ENCODE measurements around the gene MFAP5.
A peak's percentile ranks its signal among the peaks of the same experiment; 100 is the strongest.
"Not testable (repeated sequence)": the region's sequence is repeated elsewhere in the genome, so short reads cannot be mapped to it uniquely, and the experiment has no call there.

The MFAP5 gene

DNA sequence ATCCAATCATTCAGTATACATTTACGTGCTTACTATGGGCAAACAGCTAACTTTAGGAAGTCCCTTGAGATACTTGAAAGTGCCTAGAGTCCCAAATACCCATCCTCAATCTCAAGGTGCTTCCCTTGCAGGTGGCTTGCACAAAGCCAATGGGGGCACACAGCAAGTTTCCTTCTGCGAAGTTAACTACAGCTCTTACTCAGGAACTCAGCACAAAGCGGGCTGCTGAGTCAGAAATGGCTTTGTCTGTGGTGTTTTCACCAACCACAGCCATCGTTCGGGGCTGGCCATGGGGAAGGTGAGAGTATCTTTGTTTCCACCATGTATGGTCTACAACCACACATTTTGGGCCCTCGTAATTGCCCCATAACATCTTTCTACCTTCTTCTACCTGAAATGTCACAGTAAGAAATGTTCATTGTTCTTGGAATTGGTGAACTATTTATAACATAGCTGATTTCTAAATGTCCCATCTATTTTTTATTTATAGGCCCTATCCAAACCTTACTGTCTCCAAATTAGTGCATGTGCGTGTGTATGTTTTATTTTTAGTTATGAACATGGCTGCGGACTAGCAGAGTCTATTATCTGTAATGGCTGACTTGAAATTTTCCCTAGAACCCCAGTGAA is 13.9 kb downstream of the MFAP5 start:
- Mint-ChIP-seq H3K27me3 (no peaks in the 10 kb centered on the region), H3K9me3 (ENCODE audit: low read depth) (no peaks in the 10 kb centered on the region), H3K36me3 (no peaks in the 10 kb centered on the region), H3K4me1 (ENCODE audit: low read depth) (peaks cover 38% of the 10 kb centered on the region), H3K4me3 (no peak overlapping the region), H3K27ac (no peak overlapping the region)

DNA sequence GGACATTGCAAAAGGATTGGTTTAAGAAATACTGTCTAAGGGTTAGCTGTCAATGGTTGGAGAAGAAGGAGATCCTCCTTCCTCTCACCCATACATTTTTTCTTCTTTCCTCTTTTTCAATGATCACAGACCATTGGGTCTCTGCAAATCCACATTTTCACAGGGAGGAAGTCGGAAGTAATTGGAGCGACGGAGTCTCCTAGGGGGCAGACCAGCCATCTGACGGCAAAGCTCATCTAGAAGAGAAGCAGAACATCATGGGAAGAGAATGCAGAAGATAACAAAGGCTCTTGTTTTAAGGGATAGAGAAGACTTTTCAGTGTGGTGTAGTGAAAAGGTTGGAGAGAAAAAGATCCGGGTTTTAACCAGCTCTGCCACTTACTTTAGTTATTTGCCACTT is 14.7 kb downstream of the MFAP5 start:
- Mint-ChIP-seq H3K36me3 (no peaks in the 10 kb centered on the region), H3K9me3 (ENCODE audit: low read depth) (no peaks in the 10 kb centered on the region), H3K27me3 (no peaks in the 10 kb centered on the region), H3K27ac (no peak overlapping the region), H3K4me1 (ENCODE audit: low read depth) (peaks cover 40% of the 10 kb centered on the region), H3K4me3 (no peak overlapping the region)

DNA sequence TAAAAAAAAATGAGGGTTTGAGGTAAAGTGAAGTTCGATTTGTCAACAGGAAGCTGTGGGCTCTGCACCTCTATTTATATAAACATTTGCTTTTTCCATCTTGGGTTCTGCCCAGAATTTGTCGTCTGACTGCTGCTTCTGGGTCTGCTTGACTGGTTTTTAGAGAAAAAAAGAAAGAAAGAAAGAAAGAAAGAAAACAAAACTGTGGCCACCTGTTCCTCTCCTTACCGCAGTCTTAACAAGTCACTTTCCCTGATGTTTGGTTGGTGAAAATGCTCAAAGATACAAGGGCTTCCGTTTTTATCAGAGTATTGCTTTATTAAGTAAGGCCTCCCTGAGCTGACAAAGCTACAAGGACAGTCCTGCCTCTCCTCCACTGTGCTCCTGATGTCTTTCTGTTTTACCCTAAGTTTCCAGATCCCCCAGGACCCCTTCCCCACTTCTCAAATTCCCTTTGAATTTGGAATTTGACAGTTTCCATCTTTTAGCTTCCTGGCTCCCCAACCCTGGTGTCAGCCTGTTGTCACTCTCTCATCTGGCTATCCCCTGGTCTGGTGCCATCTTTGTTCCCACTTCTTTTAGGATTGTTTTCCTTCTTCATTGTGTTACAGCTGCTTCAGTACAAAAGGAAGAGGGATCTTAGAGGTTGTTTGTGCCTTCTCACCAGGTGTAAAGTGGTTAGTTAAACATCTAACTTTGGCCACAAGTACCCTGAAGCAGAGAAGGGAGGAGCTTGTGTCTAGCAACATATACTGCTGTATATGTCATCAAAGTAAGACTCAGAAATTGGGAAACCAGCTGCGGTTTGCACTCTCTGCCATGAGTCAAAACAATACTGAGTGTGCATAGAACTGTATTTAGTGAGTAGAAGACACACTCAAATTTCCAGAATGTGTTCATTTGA is 18.0 kb downstream of the MFAP5 start:
- H3K4me3 Mint-ChIP-seq: peak overlapping the region; percentile 75
- H3K9me3 Mint-ChIP-seq (ENCODE audit: low read depth): no peaks in the 10 kb centered on the region
- peak overlapping the region; percentile 91 for H3K27ac Mint-ChIP-seq
- peaks cover 41% of the 10 kb centered on the region for H3K4me1 Mint-ChIP-seq (ENCODE audit: low read depth)
- no peaks in the 10 kb centered on the region for H3K27me3 Mint-ChIP-seq
- H3K36me3 Mint-ChIP-seq: no peaks in the 10 kb centered on the region

DNA sequence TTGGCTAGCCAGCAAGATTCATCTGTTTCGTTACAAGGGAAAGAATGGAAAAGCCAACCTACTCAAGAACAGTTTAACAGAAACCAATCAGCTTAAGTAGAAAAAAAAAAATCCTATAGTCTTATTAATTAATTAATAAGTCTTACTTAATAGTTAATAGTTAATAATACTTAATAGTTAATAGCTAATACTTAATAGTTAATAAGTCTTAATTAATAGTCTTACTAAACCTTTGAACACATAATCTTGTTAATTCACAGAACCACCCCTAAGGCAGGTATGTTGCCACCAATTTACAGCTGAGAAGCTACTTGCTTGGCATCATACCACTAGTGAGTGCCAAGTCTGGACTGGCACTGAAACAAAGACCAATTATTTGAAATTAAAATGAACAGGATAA is 19.9 kb downstream of the MFAP5 start:
- no peaks in the 10 kb centered on the region for H3K27me3 Mint-ChIP-seq
- H3K36me3 Mint-ChIP-seq: no peaks in the 10 kb centered on the region
- no peaks in the 10 kb centered on the region for H3K9me3 Mint-ChIP-seq (ENCODE audit: low read depth)
- no peak overlapping the region for H3K4me3 Mint-ChIP-seq
- no peak overlapping the region for H3K27ac Mint-ChIP-seq
- peaks cover 28% of the 10 kb centered on the region for H3K4me1 Mint-ChIP-seq (ENCODE audit: low read depth)

DNA sequence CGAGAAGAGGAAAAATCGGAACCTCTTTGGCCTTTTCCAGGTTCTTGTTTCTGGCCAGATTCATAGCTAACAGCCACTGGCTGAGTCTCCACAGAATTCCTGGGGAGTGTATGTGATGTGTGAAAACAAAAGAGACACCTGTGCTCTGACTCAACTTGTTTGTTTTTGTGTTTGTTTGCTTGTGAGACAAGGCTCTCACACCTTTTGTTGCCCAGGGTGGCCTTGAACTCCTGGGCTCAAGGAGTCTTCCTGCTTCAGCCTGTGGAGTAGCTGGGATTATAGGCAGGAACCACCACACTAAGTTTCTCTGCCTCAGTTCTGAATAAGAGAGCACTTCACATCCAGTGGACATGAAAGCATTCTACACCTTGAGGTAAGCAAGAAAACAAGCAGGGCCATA is 22.7 kb downstream of the MFAP5 start:
- H3K9me3 Mint-ChIP-seq (ENCODE audit: low read depth): no peaks in the 10 kb centered on the region
- H3K36me3 Mint-ChIP-seq: no peaks in the 10 kb centered on the region
- peaks cover 16% of the 10 kb centered on the region for H3K4me1 Mint-ChIP-seq (ENCODE audit: low read depth)
- H3K4me3 Mint-ChIP-seq: no peak overlapping the region
- H3K27me3 Mint-ChIP-seq: no peaks in the 10 kb centered on the region
- no peak overlapping the region for H3K27ac Mint-ChIP-seq

DNA sequence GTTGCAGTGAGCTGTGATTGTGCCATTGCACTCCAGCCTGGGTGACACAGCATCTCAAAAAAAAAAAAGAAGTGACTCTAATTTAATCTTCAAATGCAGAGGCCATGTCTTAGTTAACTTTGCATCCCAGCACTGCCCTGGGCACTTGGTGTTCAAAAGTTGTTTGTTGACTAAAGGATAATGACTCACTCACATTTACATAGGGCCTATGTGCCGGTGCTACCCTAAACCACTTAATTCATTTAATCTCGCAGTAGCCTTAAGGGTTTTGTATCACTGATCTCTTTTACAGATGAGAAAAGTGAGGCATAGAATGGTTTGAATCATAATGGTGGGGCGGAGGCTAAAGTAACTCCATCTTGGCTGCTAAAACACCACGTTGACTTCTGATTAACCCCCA is 23.7 kb downstream of the MFAP5 start:
- Mint-ChIP-seq H3K4me3 (no peak overlapping the region), H3K9me3 (ENCODE audit: low read depth) (no peaks in the 10 kb centered on the region)

DNA sequence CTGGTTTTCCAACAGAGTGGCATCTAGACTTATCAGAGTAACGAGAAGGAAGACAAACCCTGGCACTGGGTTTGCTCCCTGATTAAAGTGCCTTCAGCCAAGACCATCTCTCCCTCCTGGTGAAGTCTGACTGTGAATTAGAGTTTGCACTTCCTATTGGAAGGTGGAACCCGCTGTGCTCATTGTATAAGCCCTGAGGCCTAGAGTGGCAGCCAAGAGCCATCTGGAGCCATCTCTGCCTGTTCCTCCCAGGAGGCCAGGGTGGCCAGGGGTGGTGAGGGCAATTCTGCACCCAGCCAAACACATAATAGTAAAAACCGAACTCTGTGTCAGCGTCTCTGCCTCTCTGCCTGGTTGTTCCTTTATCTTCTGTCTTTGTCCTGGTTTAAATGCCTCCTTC is 25.0 kb downstream of the MFAP5 start:
- H3K27ac Mint-ChIP-seq: no peak overlapping the region
- H3K4me1 Mint-ChIP-seq (ENCODE audit: low read depth): peaks cover 2% of the 10 kb centered on the region
- no peaks in the 10 kb centered on the region for H3K9me3 Mint-ChIP-seq (ENCODE audit: low read depth)
- H3K4me3 Mint-ChIP-seq: no peak overlapping the region
- no peaks in the 10 kb centered on the region for H3K36me3 Mint-ChIP-seq
- no peaks in the 10 kb centered on the region for H3K27me3 Mint-ChIP-seq

More for the DNA sequence above, 23.7 kb downstream of the MFAP5 start:
- Mint-ChIP-seq H3K36me3 (no peaks in the 10 kb centered on the region), H3K27me3 (no peaks in the 10 kb centered on the region), H3K4me1 (ENCODE audit: low read depth) (peaks cover 6% of the 10 kb centered on the region), H3K27ac (no peak overlapping the region)

DNA sequence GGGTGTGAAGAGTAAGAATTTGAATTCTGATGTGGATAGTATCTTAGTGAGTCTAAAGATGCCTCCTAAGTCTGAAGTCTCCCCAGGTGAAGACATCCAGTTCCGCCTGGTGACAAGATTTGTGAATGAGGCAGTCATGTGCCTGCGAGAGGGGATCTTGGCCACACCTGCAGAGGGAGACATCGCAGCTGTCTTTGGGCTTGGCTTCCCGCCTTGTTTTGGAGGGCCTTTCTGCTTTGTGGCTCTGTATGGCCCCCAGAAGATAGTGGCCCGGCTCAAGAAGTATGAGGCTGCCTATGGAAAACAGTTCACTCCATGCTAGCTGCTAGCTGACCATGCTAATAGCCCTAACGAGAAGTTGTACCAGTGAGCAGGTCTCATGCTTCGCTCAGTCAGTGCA is 25.4 kb downstream of the MFAP5 start:
- Mint-ChIP-seq H3K4me3 (no peak overlapping the region), H3K27ac (no peak overlapping the region), H3K36me3 (no peaks in the 10 kb centered on the region), H3K4me1 (ENCODE audit: low read depth) (peaks cover 2% of the 10 kb centered on the region), H3K27me3 (no peaks in the 10 kb centered on the region), H3K9me3 (ENCODE audit: low read depth) (no peaks in the 10 kb centered on the region)

DNA sequence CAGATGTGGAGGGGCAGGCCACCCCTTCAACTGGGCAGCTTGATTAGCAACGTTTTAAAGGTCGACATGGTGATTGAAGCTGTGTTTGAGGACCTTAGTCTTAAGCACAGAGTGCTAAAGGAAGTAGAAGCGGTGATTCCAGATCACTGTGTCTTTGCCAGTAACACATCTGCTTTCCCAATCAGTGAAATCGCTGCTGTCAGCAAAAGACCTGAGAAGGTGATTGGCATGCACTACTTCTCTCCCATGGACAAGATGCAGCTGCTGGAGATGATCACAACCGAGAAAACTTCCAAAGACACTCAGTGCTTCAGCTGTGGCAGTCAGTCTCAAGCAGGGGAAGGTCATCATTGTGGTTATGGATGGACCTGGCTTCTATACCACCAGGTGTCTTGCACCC is 26.0 kb downstream of the MFAP5 start:
- no peaks in the 10 kb centered on the region for H3K36me3 Mint-ChIP-seq
- H3K27me3 Mint-ChIP-seq: no peaks in the 10 kb centered on the region
- no peaks in the 10 kb centered on the region for H3K9me3 Mint-ChIP-seq (ENCODE audit: low read depth)
- H3K4me1 Mint-ChIP-seq (ENCODE audit: low read depth): peaks cover 2% of the 10 kb centered on the region
- no peak overlapping the region for H3K27ac Mint-ChIP-seq
- H3K4me3 Mint-ChIP-seq: no peak overlapping the region

DNA sequence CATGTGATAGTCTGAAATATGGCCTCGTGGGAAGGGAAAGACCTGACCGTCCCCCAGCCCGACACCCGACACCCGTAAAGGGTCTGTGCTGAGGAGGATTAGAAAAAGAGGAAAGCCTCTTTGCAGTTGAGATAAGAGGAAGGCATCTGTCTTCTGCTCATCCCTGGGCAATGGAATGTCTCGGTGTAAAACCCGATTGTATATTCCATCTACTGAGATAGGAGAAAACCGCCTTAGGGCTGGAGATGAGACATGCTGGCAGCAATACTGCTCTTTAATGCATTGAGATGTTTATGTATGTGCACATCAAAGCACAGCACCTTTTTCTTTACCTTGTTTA is 26.6 kb downstream of the MFAP5 start:
- H3K36me3 Mint-ChIP-seq; H3K4me1 Mint-ChIP-seq (ENCODE audit: low read depth); H3K9me3 Mint-ChIP-seq (ENCODE audit: low read depth); H3K4me3 Mint-ChIP-seq; H3K27ac Mint-ChIP-seq; H3K27me3 Mint-ChIP-seq: not testable (repeated sequence)

DNA sequence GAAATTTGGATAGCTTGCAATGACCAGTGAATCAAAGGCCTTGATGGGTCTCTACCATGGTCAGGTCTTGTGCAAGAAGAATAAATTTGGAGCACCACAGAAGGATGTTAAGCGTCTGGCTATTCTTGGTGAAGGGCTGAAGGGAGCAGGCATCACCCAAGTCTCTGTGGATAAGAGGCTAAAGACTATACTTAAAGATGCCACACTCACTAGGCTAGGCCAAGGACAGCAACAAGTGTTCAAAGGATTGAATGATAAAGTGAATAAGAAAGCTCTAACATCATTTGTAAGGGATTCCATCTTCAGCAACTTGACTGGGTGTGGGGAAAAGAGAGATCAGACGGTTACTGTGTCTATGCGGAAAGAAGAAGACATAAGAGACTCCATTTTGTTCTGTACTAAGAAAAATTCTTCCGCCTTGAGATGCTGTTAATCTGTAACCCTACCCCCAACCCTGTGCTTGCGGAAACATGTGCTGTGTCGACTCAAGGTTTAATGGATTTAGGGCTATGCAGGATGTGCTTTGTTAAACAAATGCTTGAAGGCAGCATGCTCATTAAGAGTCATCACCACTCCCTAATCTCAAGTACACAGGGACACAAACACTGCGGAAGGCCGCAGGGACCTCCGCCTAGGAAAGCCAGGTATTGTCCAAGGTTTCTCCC is 27.2 kb downstream of the MFAP5 start:
- not testable (repeated sequence) for H3K27me3 Mint-ChIP-seq; H3K27ac Mint-ChIP-seq; H3K9me3 Mint-ChIP-seq (ENCODE audit: low read depth); H3K4me1 Mint-ChIP-seq (ENCODE audit: low read depth); H3K36me3 Mint-ChIP-seq; H3K4me3 Mint-ChIP-seq

DNA sequence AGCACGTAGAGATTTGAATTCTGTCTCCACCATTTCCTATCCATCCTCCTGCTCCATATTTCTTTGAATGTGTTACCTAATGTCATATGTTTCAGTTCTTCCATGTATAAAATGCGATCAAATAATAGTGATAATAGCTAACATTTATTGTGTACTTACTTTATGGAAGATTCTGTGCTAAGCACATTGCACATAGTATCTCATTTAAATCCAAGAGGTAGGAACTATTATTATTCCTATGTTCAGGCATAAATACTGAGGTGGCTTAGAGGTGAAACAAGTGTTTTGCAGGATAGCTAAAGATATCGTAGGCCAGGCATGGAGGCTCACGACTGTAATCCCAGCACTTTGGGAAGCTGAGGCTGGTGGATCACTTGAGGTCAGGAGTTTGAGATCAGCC is 32.5 kb downstream of the MFAP5 start:
- Mint-ChIP-seq H3K4me1 (ENCODE audit: low read depth) (no peaks in the 10 kb centered on the region), H3K4me3 (no peak overlapping the region), H3K9me3 (ENCODE audit: low read depth) (no peaks in the 10 kb centered on the region), H3K36me3 (no peaks in the 10 kb centered on the region), H3K27ac (no peak overlapping the region), H3K27me3 (no peaks in the 10 kb centered on the region)

DNA sequence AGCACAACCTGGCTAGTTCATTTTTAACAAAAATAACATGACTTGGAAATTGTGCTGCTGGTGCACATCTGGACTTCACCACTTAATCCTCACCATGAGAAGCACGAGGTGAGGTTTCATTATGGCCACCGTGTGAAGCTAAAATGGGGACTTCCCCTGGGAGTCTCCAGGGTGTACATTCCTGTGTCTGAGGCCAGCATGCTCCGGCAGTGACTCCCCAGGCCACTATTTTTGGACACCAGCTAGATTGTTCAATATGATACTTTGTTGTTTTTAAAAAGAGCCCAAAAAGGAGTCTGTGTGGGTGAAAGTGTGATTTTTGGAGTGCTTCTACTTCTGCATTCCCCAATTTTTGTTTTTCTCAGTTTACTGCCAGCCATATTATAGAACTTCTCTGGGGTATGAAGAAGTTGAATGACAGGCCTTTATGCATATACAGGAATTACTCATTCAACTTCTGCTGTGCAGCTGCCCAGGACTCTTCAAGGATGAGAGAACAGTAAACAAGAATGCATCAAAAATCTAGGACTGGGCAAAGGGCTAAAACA is 33.1 kb downstream of the MFAP5 start:
- Mint-ChIP-seq H3K27me3 (no peaks in the 10 kb centered on the region), H3K4me1 (ENCODE audit: low read depth) (no peaks in the 10 kb centered on the region), H3K27ac (no peak overlapping the region), H3K36me3 (no peaks in the 10 kb centered on the region), H3K9me3 (ENCODE audit: low read depth) (no peaks in the 10 kb centered on the region), H3K4me3 (no peak overlapping the region)

DNA sequence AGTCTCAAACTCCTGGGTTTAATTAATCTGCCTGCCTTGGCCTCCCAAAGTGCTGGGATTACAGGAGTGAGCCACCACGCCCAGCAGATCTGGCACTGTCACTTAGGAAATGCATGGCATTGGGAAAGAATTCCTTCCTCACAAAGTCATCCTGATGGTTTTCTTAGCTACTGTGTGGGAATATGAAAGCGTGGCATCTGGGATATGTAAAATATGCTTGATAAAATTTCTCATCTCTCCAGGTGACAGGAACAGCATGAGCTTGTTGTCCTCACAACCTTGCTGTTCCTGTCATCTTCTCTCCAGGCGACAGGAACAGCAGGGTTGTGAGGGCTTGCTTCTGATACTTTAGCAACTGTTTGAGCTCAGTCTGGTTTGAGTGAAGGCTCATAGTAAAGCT is 33.9 kb downstream of the MFAP5 start:
- Mint-ChIP-seq H3K4me1 (ENCODE audit: low read depth) (no peaks in the 10 kb centered on the region), H3K4me3 (no peak overlapping the region), H3K9me3 (ENCODE audit: low read depth) (no peaks in the 10 kb centered on the region), H3K36me3 (no peaks in the 10 kb centered on the region), H3K27me3 (no peaks in the 10 kb centered on the region), H3K27ac (no peak overlapping the region)

DNA sequence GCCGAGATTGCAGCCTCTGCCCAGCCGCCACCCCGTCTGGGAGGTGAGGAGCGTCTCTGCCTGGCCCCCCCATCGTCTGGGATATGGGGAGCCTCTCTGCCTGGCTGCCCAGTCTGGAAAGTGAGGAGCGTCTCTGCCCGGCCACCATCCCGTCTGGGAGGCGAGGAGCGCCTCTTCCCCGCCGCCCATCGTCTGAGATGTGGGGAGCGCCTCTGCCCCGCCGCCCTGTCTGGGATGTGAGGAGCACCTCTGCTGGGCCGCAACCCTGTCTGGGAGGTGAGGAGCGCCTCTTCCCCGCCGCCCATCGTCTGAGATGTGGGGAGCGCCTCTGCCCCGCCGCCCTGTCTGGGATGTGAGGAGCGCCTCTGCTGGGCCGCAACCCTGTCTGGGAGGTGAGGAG is 37.9 kb downstream of the MFAP5 start:
- H3K27ac Mint-ChIP-seq; H3K4me3 Mint-ChIP-seq; H3K9me3 Mint-ChIP-seq (ENCODE audit: low read depth); H3K36me3 Mint-ChIP-seq; H3K4me1 Mint-ChIP-seq (ENCODE audit: low read depth); H3K27me3 Mint-ChIP-seq: not testable (repeated sequence)

Data from activated naive CD8-positive, alpha-beta T cell (primary cell).